ENCODE measurements around the gene DTL. TPM values are rescaled to one million over a fixed set of nuclear protein-coding genes. Genes with fewer than 3 reads are reported as not detected.

The DTL gene
- total RNA-seq, 1 experiment from 2014 or later: 41.0 TPM

GRCh38 chr1:212108187-212108586 is 72.6 kb downstream of the DTL start:
- H3K36me3 ChIP-seq (ENCODE audit: control insufficient read depth in 1 of 2, insufficient read depth in 2 of 2, low read length in 2 of 2): no peaks in the 10 kb centered on the region
- no peaks in the 10 kb centered on the region for H3K27me3 ChIP-seq (ENCODE audit: insufficient read depth, low read length)
- H4K20me1 ChIP-seq (ENCODE audit: insufficient read depth): no peaks in the 10 kb centered on the region; the same call in 1 of the 2 replicates
- no peaks in the 10 kb centered on the region for H3K4me1 ChIP-seq (ENCODE audit: control insufficient read depth in 1 of 2, insufficient read depth in 2 of 2, low read length in 2 of 2)
- DNase-seq (ENCODE audit: low read depth, low spot score): no peak
- H3K27ac ChIP-seq (ENCODE audit: low read depth, low read length): no peak overlapping the region
- no peak overlapping the region for H3K4me2 ChIP-seq (ENCODE audit: low read length)
- no TSS peak for BruUV-seq (replicated peaks)
- no peaks in the 10 kb centered on the region for H3K9me3 ChIP-seq (ENCODE audit: control insufficient read depth in 1 of 2, insufficient read depth in 1 of 2, low read depth in 1 of 2, low read length in 2 of 2)
- ATAC-seq: no peak
- H2AFZ ChIP-seq (ENCODE audit: low read depth, low read length, poor library complexity, severe bottlenecking): no peak overlapping the region
- H3K9ac ChIP-seq (ENCODE audit: low read length): no peak overlapping the region
- intact Hi-C loops (cut with micrococcal nuclease): no loop called here
- POLR2A ChIA-PET: interaction anchor here (0.7 kb wide), 1 partner anchor 23 kb away, joined by 3 read pairs; no protein-coding TSS in a partner anchor
- TF ChIP-seq EGR1 (IDR thresholded peaks at IDR 0.05; ENCODE audit: low read depth) (no peak), EZH2phosphoT487 (IDR thresholded peaks at IDR 0.05; ENCODE audit: borderline replicate concordance) (no peak), SRF (IDR thresholded peaks at IDR 0.05; ENCODE audit: low read depth) (no peak), POLR2A (IDR thresholded peaks at IDR 0.05; ENCODE audit: borderline replicate concordance, extremely low read depth, insufficient read depth, insufficient read length) (no peak), ZFX (IDR thresholded peaks at IDR 0.05) (no peak), JUND (IDR thresholded peaks at IDR 0.05) (no peak)
- no peaks in the 10 kb centered on the region for H3K79me2 ChIP-seq (ENCODE audit: insufficient read depth, low read length)
- RAD21 ChIA-PET (ENCODE audit: low non-redundant PET in 1 of 2, low total read pairs in 2 of 2, uncharacterized antibody in 2 of 2, unreplicated experiment in 2 of 2): no interaction called here
- CTCF ChIA-PET: no interaction called here
- H3K9me2 ChIP-seq (ENCODE audit: insufficient read depth): no peaks in the 10 kb centered on the region
- H3K4me3 ChIP-seq (replicated peaks in 1 of 2; ENCODE audit: low read depth in 1 of 2, low read length in 2 of 2): no peak overlapping the region

- no peak overlapping the region for H3K27ac ChIP-seq (ENCODE audit: low read depth, low read length)
- no TSS peak for BruUV-seq (replicated peaks)
- ChIA-PET CTCF (no interaction called here), POLR2A (no interaction called here), RAD21 (ENCODE audit: low non-redundant PET in 1 of 2, low total read pairs in 2 of 2, uncharacterized antibody in 2 of 2, unreplicated experiment in 2 of 2) (no interaction called here)
- H3K9ac ChIP-seq (ENCODE audit: low read length): no peak overlapping the region
- H3K4me2 ChIP-seq (ENCODE audit: low read length): no peak overlapping the region
- DNase-seq (ENCODE audit: low read depth, low spot score) (no peak), ATAC-seq (no peak)
- intact Hi-C loops (cut with micrococcal nuclease): no loop called here
- no peaks in the 10 kb centered on the region for H3K36me3 ChIP-seq (ENCODE audit: control insufficient read depth in 1 of 2, insufficient read depth in 2 of 2, low read length in 2 of 2)
- no peak for TF ChIP-seq YY1 (IDR thresholded peaks at IDR 0.05; ENCODE audit: extremely low read depth, insufficient replicate concordance, low read depth, low read length)
- TF ChIP-seq CBX3 (IDR thresholded peaks at IDR 0.05; ENCODE audit: low read depth): no peak
- TF ChIP-seq RAD21 (IDR thresholded peaks at IDR 0.05; ENCODE audit: low read depth): no peak
- TF ChIP-seq EZH2phosphoT487 (IDR thresholded peaks at IDR 0.05; ENCODE audit: borderline replicate concordance): no peak
- TF ChIP-seq CTCF (IDR thresholded peaks at IDR 0.05 in 2 of 3, conservative IDR thresholded peaks at IDR 0.05 in 1 of 3; ENCODE audit: borderline replicate concordance in 1 of 3, insufficient read depth in 1 of 3, low read depth in 2 of 3, low read length in 2 of 3): no peak
- no peak for TF ChIP-seq POLR2AphosphoS5 (IDR thresholded peaks at IDR 0.05; ENCODE audit: low read depth, low read length)
- TF ChIP-seq ELF1 (IDR thresholded peaks at IDR 0.05; ENCODE audit: borderline replicate concordance, low read depth): no peak
- TF ChIP-seq ZBTB33 (IDR thresholded peaks at IDR 0.05; ENCODE audit: extremely low read depth, insufficient replicate concordance, low read length): no peak
- TF ChIP-seq EGR1 (IDR thresholded peaks at IDR 0.05; ENCODE audit: low read depth): no peak
- TF ChIP-seq ZNF274 (IDR thresholded peaks at IDR 0.05; ENCODE audit: low read depth, low read length): no peak
- no peak for TF ChIP-seq CEBPB (IDR thresholded peaks at IDR 0.05; ENCODE audit: low read depth)
- no peak for TF ChIP-seq POLR2A (IDR thresholded peaks at IDR 0.05; ENCODE audit: borderline replicate concordance, extremely low read depth, insufficient read depth, insufficient read length)
- H4K20me1 ChIP-seq (ENCODE audit: insufficient read depth): no peaks in the 10 kb centered on the region; the same call in 1 of the 2 replicates
- H3K9me3 ChIP-seq (ENCODE audit: control insufficient read depth in 1 of 2, insufficient read depth in 1 of 2, low read depth in 1 of 2, low read length in 2 of 2): no peaks in the 10 kb centered on the region
- H3K4me3 ChIP-seq (replicated peaks in 1 of 2; ENCODE audit: low read depth in 1 of 2, low read length in 2 of 2): no peak overlapping the region
- H3K79me2 ChIP-seq (ENCODE audit: insufficient read depth, low read length): no peaks in the 10 kb centered on the region
- H3K27me3 ChIP-seq (ENCODE audit: insufficient read depth, low read length): no peaks in the 10 kb centered on the region
- no peaks in the 10 kb centered on the region for H3K4me1 ChIP-seq (ENCODE audit: control insufficient read depth in 1 of 2, insufficient read depth in 2 of 2, low read length in 2 of 2)
- H3K9me2 ChIP-seq (ENCODE audit: insufficient read depth): no peaks in the 10 kb centered on the region
- no peak overlapping the region for H2AFZ ChIP-seq (ENCODE audit: low read depth, low read length, poor library complexity, severe bottlenecking)
Measured at GRCh38 chr1:212108981-212109380, 73.4 kb downstream of the DTL start.

Data from HCT116 (cell line).